Uterus (tissue), 2 donors: ENCODE results near the gene MST1R.

Experiments
- CTCF ChIP-seq, 4 experiments: fragments of 200-600 bp in 2 of 4; fragments of 450-650 bp in 2 of 4; sonication (generic) in 2 of 4; IDR thresholded peaks; one replicate each; pipeline ENCODE4 v1.5.1; 2016 to 2019; ENCODE audit warnings: antibody characterized with exemption in 4 of 4, mild to moderate bottlenecking in 2 of 4, moderate library complexity in 1 of 4
- POLR2A ChIP-seq, 2 donors: fragments of 450-650 bp; IDR thresholded peaks; one replicate each; pipeline ENCODE4 v1.6.1; 2016; ENCODE audit warnings: antibody characterized with exemption in 2 of 2, mild to moderate bottlenecking in 1 of 2, moderate library complexity in 1 of 2

DNA sequence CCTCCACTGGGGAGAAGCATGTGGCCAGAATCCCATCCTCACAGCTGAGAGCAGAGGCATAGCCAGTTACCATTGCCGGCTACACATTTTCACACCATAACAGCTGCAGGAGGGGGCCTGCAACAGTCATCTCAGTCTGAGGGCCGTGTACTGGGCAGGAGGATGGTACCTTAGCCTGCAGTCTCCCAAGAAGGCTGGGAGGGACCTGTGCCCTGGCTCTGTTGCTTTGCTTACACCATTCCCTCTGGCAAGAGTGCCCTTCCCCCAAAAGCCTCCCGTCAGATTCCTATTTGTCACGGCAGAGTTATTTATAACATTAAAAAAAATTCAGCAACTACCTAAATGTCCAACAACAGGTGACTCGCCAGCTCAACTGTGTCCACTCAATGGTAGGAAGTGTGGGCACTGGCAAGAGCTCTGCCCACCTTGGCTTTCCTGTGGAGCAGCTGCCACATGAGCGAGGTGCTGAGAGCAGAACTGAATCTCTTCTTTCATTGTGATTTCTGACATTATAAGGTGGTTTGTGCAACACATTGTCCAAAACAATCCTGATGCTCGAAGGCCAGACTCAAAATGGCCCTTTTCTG lies 38.4 kb downstream of the MST1R start:
- no peak for TF ChIP-seq POLR2A (IDR thresholded peaks at IDR 0.05)
- no peak for TF ChIP-seq CTCF (IDR thresholded peaks at IDR 0.05)
